ENCODE measurements around the gene RIN3. TPM values are rescaled to one million over a fixed set of nuclear protein-coding genes. Genes with fewer than 3 reads are reported as not detected.

The RIN3 gene
- total RNA-seq, 4 donors from 2014 or later: 13.5 to 22.2 (median 16.2) TPM

- H3K36me3 ChIP-seq: peaks cover 0 to 33% of the 10 kb centered on the region in 2 donors
These were observed 106.3 kb downstream of the RIN3 start for GRCh38 chr14:92619671-92620456.

GRCh38 chr14:92622311-92622710 lies 108.7 kb downstream of the RIN3 start:
- ATAC-seq: no peak
- peaks cover 0 to 25% of the 10 kb centered on the region in 2 donors for H3K36me3 ChIP-seq
- H3K9me3 ChIP-seq: peaks cover 0 to 19% (median 0%) of the 10 kb centered on the region in 3 donors
- no peak for TF ChIP-seq POLR2A (IDR thresholded peaks at IDR 0.05)
- TF ChIP-seq EP300 (IDR thresholded peaks at IDR 0.05): no peak
- TF ChIP-seq CTCF (IDR thresholded peaks at IDR 0.05): no peak
- no peak for TF ChIP-seq POLR2AphosphoS5 (IDR thresholded peaks at IDR 0.05)
- no peak overlapping the region for H3K27ac ChIP-seq
- H3K4me3 ChIP-seq: no peak overlapping the region
- H3K4me1 ChIP-seq: no peaks in the 10 kb centered on the region
- no peaks in the 10 kb centered on the region for H3K27me3 ChIP-seq
- whole genome bisulfite sequencing, 2 donors (ENCODE audit: low coverage in 1 of 2): no CpG with 5 or more reads among the region's 4 CpGs

More at GRCh38 chr14:92619671-92620456, 106.3 kb downstream of the RIN3 start:
- TF ChIP-seq POLR2AphosphoS5 (IDR thresholded peaks at IDR 0.05) (no peak), POLR2A (IDR thresholded peaks at IDR 0.05) (no peak), EP300 (IDR thresholded peaks at IDR 0.05) (no peak), CTCF (IDR thresholded peaks at IDR 0.05) (no peak)
- peaks cover 0 to 9% (median 0%) of the 10 kb centered on the region in 3 donors for H3K9me3 ChIP-seq
- 46 to 79% methylated on average over 11 of the region's 11 CpGs for WGBS, 2 donors (ENCODE audit: low coverage in 1 of 2)
- H3K27me3 ChIP-seq: no peaks in the 10 kb centered on the region
- H3K27ac ChIP-seq: no peak overlapping the region
- no peak overlapping the region for H3K4me3 ChIP-seq
- no peaks in the 10 kb centered on the region for H3K4me1 ChIP-seq
- no peak for ATAC-seq

- H3K36me3 ChIP-seq: peaks cover 0 to 33% of the 10 kb centered on the region in 2 donors
- TF ChIP-seq POLR2A (IDR thresholded peaks at IDR 0.05) (no peak), CTCF (IDR thresholded peaks at IDR 0.05) (no peak), POLR2AphosphoS5 (IDR thresholded peaks at IDR 0.05) (no peak), EP300 (IDR thresholded peaks at IDR 0.05) (no peak)
- 80 to 90% methylated on average over 1 to 9 of the region's 10 CpGs for WGBS, 2 donors (ENCODE audit: low coverage in 1 of 2)
- no peak for ATAC-seq
- H3K27me3 ChIP-seq: no peaks in the 10 kb centered on the region
- no peak overlapping the region for H3K4me3 ChIP-seq
- H3K4me1 ChIP-seq: no peaks in the 10 kb centered on the region
- H3K9me3 ChIP-seq: peaks cover 0 to 32% (median 0%) of the 10 kb centered on the region in 3 donors
- no peak overlapping the region for H3K27ac ChIP-seq
These were observed 111.2 kb downstream of the RIN3 start for GRCh38 chr14:92624764-92625163.

- H3K4me3 ChIP-seq: no peak overlapping the region
- peaks cover 0 to 33% of the 10 kb centered on the region in 2 donors for H3K36me3 ChIP-seq
- no peak for ATAC-seq
- whole genome bisulfite sequencing, 2 donors (ENCODE audit: low coverage in 1 of 2): 44 to 78% methylated on average over 4 to 5 of the region's 5 CpGs
- H3K4me1 ChIP-seq: no peaks in the 10 kb centered on the region
- peaks cover 0 to 32% (median 0%) of the 10 kb centered on the region in 3 donors for H3K9me3 ChIP-seq
- H3K27ac ChIP-seq: no peak overlapping the region
- H3K27me3 ChIP-seq: no peaks in the 10 kb centered on the region
- no peak for TF ChIP-seq CTCF (IDR thresholded peaks at IDR 0.05)
- no peak for TF ChIP-seq EP300 (IDR thresholded peaks at IDR 0.05)
- TF ChIP-seq POLR2AphosphoS5 (IDR thresholded peaks at IDR 0.05): no peak
- TF ChIP-seq POLR2A (IDR thresholded peaks at IDR 0.05): no peak
These were observed 111.6 kb downstream of the RIN3 start for GRCh38 chr14:92625213-92625612.

- H3K4me1 ChIP-seq: no peaks in the 10 kb centered on the region
- no peaks in the 10 kb centered on the region for H3K27me3 ChIP-seq
- TF ChIP-seq POLR2AphosphoS5 (IDR thresholded peaks at IDR 0.05) (no peak), POLR2A (IDR thresholded peaks at IDR 0.05) (no peak), CTCF (IDR thresholded peaks at IDR 0.05) (no peak), EP300 (IDR thresholded peaks at IDR 0.05) (no peak)
- H3K4me3 ChIP-seq: no peak overlapping the region
- WGBS, 2 donors (ENCODE audit: low coverage in 1 of 2): 86 to 96% methylated on average over 2 to 3 of the region's 3 CpGs
- ATAC-seq: no peak
- H3K36me3 ChIP-seq: peaks cover 0 to 33% of the 10 kb centered on the region in 2 donors
- H3K9me3 ChIP-seq: peaks cover 0 to 32% (median 0%) of the 10 kb centered on the region in 3 donors
- H3K27ac ChIP-seq: no peak overlapping the region
These were observed 112.5 kb downstream of the RIN3 start for GRCh38 chr14:92626041-92626440.

Measured in gastroesophageal sphincter (tissue), 4 donors.